MV-4-11 (cell line): Measurements from ENCODE around the gene PARVA.
"Not testable (repeated sequence)": the region's sequence is repeated elsewhere in the genome, so short reads cannot be mapped to it uniquely, and the experiment has no call there.

Experiments used
- DNase-seq: peaks from one replicate; lab custom pipeline; 2025; lab: John Stamatoyannopoulos, UW

Gene PARVA

DNA sequence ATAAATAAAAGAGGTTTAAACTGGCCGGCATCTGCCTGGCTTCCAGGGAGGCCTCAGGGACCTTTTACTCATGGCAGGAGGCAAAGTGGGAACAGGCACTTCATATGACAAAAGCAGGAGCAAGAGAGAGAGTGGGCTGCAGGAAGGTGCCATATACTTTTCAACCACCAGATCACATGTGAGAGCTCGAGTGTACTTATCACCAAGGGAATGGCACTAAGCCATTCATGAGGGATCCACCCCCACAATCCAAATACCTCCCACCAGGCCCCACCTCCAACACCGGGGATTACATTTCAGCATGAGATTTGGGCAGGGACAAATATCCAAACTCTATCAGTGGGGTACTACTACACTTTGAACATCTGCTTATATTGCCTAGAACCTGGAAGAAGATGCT, 126.5 kb downstream of the PARVA start:
- DNase-seq, result no peak

DNA sequence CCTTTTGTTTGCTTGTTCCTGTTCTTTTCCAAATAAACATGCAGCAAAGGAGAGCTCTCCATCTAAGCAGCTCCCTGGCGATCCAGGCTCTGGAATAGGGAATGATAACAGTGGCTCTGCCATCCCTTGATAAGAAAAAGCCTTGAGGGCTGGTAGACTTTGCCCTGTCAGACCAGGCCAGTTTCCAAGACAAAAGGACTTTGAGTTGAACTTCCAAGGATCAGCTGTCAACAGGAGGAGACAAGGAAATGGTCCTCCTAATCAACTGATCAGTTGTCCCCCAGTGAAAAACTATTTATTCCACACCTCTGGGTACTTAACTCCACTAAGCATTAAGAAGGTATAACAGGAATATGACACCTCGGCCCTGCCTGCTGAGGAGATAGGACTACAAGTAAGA, 127.8 kb downstream of the PARVA start:
- no peak for DNase-seq

DNA sequence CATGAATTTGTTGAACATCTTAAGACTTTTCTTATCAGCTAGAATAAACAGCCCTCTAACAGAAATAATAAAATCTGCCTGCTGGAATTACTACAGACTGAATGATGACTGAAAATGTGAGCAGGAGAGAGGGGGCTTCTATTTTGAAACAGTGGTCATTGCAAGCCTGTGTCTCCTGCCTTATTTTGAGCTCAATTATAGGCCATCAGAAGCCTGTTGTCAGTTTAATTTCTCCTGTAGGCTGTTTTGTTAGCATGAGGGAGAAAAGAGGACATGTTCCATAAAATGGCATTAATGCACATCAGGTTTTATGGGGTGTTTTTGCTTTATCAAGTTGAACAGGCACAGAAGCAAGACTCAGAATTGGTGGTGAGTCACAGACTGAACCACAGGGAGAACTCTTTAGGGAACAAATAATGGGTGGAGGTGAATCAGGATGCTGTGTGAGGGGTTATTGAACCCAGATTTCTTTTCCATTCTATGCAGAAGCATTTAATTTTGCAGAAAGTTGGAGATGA, 129.1 kb downstream of the PARVA start:
- DNase-seq, result no peak

DNA sequence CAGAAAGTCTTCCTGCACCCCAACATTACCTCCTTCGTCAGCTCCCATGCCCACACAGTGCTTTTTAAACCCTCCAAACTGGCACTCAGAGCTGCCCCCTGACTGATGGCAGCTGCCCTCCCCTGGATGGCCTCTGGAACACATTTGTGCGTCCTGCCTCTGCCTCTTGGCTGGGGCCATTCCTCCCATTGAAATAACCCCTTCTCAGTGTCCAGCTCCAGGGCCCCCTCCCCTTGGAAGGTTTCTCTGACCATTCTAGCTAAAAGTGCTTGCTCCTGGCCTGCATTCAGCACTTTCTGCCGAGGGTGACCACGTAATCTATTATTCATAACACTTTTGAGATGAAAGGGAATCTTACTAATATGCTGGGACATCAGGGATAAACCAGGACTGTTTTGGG, 130.0 kb downstream of the PARVA start:
- no peak for DNase-seq

DNA sequence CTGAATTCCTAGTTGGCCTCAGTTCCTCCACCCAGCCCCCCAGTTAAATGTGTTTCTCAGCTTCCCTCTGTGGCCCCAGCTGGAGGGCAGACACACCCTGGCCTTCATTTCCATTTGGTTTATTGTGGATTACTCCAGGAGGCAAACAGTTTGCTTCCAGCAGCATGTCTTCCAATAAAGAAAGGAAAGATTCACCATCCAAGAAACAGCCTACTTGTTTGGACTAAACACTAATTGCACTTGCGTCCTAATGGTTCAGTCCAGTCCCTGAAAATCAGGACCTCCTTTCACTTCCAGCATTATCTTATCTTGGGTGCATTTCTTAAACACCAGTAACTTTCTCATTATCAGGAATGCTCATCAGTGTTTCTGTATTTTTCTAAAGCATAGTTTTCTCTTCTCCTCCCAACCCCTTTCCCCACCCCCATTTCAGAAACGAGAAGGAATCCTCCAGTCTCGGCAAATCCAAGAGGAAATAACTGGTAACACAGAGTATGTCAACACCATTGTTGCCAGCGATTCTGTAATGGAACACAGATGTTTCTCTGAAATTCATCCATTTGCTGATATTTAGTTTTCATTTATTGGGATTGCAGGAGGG, 130.9 kb downstream of the PARVA start:
- DNase-seq, result no peak

DNA sequence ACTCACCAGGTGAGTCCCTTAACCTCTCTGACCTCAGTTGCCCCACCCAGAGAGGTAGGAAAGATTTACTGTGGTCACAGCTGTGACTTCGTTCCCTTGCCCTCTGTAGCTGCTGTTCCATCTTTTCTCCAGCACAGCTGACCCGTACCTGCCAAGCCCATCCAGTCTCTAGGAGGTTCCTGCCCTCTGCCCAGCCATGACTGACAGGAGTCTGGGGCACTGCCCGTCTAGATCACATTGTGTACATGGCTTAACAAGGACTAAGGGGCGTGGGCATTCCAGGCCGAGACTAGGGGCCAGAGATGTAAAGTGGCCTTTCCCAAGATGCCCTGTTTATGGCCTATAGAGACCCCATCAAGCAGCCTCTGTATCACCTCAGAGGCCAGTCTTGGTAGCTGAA, 132.0 kb downstream of the PARVA start:
- no peak for DNase-seq

DNA sequence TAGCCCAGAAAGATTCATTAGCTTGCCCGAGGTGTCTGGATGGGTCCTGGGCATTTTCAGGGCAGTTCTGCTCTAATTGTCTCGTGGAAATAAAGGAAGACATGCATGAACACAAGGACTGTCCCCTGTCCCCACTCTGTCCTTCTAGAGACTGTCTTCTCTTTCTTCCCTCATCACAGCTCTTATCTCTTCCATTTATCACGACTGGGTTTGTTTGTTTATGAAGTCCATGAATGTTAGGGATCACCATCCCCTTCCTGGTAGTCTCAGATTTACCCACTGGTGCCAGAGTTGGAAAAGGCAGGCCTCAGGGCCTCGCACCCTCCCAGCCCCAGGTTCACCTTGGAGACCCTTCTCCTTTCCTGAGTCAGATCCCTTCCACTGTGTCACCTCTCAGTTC, 134.8 kb downstream of the PARVA start:
- no peak for DNase-seq

DNA sequence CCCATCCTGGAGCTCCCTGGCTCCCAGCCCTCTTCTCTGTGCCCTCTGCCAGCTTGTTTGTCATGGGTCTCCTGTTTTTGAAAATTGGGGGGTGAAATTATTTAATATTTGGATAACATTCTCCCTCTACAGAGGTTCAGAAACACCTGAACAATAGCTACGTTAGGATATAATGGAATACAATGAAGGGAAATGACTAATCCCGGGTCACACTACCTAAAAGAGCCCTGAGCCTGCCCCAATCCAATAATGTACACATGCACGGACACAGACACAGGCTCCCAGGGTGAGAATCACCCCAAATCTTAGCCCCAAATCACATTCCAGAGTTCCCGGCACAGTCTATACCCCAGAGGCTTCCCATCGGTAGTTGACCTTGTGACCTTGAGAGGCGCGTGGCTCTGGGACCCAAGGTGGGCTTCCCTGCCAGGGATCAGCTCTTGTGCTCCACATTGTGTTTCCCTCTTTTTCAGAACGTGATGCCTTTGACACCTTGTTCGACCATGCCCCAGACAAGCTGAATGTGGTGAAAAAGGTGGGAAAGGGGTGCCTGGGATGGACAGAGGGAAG, 135.5 kb downstream of the PARVA start:
- no peak for DNase-seq

DNA sequence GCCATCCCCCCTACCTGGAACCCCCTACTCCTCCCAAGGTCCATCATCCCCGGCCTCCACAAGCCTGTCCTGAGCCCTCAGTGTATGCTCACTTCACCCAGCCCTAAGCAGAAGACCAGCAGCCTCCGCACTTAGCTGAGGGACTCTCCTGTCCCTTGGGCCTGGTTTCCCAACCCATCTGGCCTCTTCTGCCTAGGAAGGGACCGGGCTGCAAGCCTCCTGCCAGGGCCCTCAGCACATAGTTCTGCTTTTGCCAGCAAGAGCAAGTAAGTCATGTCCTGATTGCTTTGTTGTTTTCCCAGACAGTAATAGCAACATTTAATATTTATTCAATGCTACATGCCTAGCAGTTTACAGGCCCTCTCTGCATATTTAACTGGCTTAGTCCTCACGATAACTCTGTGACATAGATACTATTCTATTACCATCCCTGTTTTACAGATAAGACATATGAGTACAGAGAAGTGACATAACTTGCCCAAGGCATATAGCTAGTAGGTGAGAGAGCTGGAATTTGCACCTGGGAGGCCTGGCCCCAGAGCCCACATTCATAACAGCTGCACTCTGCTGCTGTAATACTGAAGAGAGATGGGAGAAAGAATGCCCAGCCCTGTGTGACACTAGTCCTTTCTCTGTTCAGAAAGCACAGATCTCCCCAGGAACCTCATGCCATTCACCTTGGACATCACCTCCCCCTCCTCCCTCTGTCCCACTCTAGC, 139.2 kb downstream of the PARVA start:
- DNase-seq, result no peak

DNA sequence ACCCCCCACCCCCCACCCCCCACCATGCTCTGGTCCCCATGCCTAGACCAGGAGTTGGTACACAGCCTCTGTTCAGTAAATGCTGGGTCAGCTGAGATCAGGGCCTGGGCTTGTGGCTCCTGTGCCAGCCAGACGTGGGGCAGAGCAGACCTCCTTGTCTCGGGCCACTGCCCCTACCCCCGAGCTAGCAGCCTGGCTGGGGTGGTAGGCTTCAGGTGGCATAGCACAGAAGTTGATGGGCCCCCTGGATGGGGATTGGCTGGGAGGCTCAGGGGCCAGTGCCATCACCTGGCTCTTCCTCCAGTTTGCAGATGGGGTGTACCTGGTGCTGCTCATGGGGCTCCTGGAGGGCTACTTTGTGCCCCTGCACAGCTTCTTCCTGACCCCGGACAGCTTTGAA, 139.9 kb downstream of the PARVA start:
- DNase-seq, result no peak

DNA sequence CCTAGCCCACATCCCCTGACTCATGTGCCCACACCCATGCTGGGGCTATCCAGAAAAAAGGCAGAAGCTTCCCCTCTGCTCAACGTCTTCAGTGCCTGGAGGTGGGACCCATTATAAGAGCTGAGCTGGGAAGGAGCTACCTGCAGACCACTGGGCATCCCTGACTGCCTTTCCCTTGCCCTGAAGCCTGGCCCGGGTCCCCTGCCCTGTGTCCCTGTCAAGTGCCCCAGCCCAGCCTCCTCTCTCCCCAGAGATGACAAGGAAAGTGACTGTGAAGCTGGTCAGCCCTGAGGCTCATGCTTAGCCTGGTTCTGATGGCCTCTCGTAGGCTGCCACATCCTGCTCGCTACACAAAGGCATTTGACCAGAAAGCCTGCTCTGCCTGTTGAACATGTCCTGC, 140.4 kb downstream of the PARVA start:
- no peak for DNase-seq

DNA sequence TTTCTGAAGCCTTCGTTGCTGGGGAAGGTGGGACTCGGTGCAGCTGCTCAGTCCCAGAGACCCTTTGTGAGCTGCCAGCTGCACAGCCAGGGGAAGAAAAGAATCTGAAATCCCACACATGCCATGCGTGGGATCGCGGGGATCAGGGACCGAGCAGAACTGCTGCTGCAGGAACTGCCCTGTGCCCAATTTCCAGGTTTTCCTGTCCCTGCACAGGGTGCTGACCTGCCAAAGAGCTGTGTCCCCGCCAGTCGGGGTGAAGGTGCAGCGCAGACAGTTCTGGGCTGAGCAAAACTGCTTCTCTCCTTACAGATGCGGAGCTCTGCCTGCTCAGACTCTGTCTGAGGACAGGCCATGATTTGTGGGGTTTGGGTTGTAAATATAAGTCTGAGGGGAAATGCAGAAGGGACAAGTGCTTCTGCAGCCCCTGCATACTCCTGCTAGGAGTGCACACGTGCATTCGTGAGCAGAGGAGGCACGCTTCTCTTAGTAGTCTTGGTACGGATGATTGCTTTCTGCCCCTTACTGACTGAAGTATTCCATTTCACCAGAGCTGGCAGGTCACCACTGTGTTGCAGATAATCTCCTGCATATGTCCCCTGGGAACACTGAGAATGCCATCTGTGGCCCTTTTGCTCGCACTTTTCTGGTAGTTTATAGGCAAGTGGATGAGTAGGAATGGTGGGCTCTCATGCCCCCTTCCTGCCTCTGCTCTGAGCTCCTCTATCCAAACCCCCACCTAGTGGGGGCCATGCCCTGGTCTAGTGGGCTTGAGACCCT, 141.4 kb downstream of the PARVA start:
- DNase-seq, result no peak

DNA sequence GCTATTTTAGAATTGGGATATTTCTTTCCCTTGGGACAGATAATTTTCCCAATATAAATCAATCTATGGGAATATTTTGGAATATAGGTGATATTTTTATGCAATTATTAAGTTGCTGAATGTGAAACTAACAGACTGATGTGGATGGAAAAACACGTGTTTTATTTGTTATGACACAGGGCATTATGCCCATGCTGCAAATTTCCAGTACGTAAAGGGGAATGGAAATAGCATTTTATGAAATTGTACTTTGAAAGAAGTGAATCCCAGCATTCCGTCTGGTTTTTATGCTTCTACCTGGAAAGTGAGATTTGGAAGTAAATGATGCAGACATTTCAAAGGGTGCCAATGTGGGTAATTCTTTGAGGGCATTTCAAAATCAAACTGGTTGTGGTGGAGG, 142.7 kb downstream of the PARVA start:
- no peak for DNase-seq

DNA sequence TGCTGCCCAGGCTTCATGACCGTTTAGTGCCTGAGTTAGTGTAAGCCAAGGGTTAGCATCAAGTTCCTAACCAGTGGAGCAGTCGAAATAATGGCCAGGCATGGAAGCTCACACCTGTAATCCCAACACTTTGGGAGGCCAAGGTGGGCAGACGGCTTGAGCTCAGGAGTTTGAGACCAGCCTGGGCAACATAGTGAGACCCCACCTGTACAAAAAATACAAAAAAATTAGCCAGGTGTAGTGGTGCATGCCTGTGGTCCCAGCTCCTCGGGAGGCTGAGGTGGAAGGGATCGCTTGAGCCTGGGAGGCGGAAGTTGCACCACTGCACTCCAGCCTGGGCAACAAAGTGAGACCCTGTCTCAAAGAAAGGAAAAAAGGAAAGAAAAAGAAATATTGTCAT, 143.2 kb downstream of the PARVA start:
- not testable (repeated sequence) for DNase-seq

DNA sequence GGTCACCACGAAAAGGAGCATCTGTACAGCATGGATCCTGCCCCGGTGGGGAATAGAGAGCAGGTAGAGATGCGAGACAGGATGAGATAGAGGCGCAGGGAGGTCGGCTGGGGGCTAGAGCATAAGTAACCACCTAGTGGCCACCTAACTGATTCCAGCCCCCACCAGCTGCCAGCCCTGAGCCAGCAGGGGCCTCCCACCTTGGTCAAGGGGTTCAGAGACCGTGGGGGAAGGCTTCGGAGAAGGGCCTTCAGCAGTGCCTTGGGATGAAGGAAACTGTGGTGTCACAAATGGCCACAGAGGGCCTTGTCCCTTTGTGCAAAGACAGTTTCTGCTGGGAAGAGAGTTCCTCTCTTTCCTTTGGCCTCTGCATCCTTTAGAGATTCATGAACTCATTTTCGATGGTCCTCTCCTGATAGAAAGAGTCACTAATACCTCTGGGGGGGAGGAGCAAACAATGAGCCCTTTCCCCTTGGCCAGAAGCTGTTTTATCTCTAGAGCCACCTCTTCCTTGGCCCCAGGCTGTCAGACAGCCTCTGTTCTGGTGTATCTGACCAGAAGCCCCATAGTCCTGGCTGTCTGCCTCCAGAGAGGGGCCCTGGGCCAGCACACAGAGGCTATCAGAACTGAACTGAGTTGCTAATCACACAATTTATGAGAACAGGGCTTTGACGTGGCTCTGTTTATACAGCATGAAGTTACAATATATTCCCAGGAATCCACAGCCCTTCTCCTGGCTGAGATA, 146.0 kb downstream of the PARVA start:
- DNase-seq, result no peak

DNA sequence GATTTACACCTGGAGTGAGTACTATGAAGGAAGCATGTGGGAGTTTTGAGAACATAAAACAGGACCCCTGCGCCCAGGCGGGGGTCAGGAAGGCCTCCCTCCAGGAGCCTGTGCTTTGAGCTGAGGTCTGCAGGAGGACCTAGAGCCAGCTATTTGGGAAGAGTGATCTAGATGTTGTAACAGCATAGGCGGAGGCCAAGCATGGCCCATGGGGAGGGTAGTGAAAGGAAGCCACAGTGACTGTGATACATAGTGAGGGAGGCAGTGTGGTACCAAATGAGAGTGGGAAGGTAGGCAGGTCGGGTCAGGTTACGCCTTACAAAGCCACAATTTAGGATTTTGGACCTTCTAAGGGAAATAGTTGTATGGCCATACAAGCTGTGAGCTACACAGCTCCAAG, 147.5 kb downstream of the PARVA start:
- no peak for DNase-seq

DNA sequence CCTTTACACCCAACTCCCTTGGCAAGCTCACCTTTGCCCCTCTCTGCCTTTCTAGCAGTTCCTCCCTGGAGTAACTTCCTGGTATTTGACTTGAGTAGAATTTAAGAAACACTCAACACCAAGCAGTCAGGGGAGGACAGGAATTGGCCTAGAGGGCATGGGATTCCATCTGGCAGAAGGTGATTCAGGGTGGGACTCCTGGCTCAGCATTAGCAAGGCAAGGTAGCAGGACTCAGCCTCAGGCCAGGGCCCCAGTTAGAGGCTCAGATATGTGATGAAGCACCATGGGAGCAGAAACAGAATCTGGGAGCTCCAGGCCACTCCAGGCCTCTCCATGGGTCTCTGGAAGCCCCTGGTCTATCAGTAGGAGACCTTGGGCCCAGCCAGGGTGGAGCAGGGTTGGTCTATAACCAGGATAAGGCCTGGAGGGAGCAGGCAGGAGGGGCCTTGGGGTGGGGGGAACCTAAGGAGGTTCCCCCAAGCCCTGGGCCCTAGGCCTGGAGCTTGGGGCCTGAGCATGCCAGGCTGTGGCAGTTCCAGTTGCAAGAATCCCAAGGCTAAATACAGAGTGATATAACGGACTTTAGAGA, 148.2 kb downstream of the PARVA start:
- no peak for DNase-seq

DNA sequence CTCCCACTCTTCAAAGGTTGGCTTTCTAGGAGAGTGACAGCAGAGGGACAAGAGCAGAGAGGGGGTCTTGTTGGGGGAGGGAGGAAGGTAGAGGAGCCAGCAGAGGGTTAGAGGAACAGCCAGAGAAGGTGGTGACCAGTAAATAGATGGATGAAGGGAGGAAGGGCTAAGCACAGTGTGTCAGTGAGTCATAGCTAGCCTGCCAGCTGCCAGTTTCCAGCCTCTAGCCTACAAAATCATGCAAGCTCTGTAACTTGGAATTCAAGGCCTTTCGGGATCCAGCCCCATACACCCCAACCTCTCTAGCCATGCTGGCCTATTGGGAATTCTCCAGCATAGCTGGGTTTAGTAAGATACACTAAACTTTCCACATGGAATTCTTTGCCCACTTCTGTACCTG, 149.4 kb downstream of the PARVA start:
- no peak for DNase-seq

DNA sequence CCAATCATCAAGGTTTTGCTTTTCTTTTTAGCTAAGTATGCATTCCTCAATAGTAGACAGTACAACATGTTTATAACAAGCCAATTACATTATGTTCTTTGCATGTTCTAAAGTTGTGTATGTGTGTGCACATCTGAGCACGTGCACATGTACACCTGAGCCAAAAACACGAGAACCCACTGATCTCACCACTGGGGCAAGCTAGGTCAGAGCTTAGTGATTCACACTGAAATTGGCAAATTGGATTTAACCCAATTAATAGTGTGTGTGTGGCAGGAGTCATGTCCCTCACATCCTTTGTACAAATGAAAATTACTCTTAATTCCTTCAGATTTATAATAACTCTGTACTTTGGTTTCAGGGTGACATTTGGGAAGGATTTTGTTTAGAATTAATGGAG, 151.1 kb downstream of the PARVA start:
- DNase-seq, result no peak

DNA sequence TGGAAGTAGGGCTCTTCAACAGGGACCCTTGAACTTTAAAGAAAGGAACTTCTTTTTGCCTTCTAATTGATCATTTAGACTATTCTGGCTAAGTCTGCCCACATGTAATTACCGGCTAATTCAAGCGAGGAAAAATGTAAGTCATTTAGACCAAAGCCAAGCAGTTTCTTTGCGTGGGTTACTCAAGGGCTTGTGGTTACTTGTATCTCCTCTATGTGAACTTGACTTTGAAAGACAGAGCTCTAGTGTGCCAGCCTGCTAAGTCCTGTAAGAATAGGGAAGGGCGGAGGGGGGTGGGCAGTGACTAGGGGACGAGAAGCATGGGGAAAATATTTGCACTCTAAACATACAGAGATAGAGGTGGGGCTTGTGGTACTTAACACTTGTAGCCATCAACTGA, 151.7 kb downstream of the PARVA start:
- DNase-seq, result no peak

DNA sequence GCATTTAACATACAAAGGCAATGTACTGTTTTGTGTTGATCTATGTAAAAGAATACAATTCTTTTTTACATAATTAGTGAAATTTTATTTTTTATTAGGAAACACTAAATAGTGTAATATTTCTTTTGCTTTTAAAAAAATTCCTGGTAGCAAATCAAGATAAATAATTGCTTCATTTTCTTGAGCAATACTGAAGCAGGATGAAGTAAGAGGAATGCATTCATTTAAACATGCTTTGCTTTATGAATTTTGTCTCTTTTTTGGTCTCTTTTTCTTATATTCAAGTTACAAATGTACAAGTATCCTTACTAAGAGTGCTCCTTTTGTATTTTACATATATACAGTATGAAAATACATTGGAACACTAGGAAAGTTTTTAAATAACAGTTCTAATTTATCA, 152.4 kb downstream of the PARVA start:
- DNase-seq, result no peak

DNA sequence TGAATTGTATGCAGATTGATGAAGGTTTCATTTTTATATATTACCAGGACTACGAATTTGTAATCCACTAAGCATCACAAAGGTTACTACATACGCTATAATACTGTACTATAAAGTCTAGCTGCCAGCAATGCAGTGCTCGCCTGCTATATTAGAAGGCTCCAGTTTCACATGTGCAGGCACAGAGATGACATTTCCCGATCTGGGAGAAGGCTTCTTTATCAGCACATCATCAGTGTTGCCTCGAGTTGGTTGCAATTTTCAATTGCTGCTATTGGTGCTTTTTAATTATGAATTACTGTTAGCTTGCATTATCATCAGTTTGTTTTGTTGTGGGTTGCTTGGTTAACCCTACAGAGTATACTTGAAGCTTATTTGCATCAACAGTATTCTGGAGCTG, 153.6 kb downstream of the PARVA start:
- no peak for DNase-seq
